ENCODE measurements around the gene FBN2. TPM values are rescaled to one million over a fixed set of nuclear protein-coding genes. Genes with fewer than 3 reads are reported as not detected.

Gene FBN2
- total RNA-seq, 1 experiment from 2014 or later, result 0.22 TPM

- ChIA-PET CTCF (no interaction called here), POLR2A (ENCODE audit: unreplicated experiment) (no interaction called here)
- no peaks in the 10 kb centered on the region for H4K20me1 ChIP-seq (ENCODE audit: insufficient read depth)
- intact Hi-C loops (cut with micrococcal nuclease; ENCODE audit: unreplicated experiment), result no loop called here
- no peak overlapping the region for H3K4me2 ChIP-seq
- no peak overlapping the region for H3K27ac ChIP-seq
- no peak overlapping the region for H2AFZ ChIP-seq
- no peak overlapping the region for H3K4me3 ChIP-seq
- H3K79me2 ChIP-seq (ENCODE audit: low read depth), result no peaks in the 10 kb centered on the region
- H3K27me3 ChIP-seq (ENCODE audit: insufficient read depth, low read depth), result no peaks in the 10 kb centered on the region
- H3K9me3 ChIP-seq (ENCODE audit: insufficient read depth, low read depth), result no peaks in the 10 kb centered on the region; the same call in 1 of the 2 replicates
- no peaks in the 10 kb centered on the region for H3K9me2 ChIP-seq (ENCODE audit: insufficient read depth)
- BruUV-seq (replicated peaks), result no TSS peak
- H3K4me1 ChIP-seq (replicated peaks; ENCODE audit: insufficient read depth), result no peaks in the 10 kb centered on the region
- H3K36me3 ChIP-seq (ENCODE audit: low read depth), result no peaks in the 10 kb centered on the region
- H3F3A ChIP-seq (ENCODE audit: insufficient read depth, low read depth), result no peaks in the 10 kb centered on the region
- TF ChIP-seq CTCF (conservative IDR thresholded peaks at IDR 0.05) (no peak), EZH2 (IDR thresholded peaks at IDR 0.05; ENCODE audit: low read depth) (no peak)
- no peak for DNase-seq
Observed at GRCh38 chr5:128539038-128539429, 989 bp upstream of the FBN2 start.

DNA sequence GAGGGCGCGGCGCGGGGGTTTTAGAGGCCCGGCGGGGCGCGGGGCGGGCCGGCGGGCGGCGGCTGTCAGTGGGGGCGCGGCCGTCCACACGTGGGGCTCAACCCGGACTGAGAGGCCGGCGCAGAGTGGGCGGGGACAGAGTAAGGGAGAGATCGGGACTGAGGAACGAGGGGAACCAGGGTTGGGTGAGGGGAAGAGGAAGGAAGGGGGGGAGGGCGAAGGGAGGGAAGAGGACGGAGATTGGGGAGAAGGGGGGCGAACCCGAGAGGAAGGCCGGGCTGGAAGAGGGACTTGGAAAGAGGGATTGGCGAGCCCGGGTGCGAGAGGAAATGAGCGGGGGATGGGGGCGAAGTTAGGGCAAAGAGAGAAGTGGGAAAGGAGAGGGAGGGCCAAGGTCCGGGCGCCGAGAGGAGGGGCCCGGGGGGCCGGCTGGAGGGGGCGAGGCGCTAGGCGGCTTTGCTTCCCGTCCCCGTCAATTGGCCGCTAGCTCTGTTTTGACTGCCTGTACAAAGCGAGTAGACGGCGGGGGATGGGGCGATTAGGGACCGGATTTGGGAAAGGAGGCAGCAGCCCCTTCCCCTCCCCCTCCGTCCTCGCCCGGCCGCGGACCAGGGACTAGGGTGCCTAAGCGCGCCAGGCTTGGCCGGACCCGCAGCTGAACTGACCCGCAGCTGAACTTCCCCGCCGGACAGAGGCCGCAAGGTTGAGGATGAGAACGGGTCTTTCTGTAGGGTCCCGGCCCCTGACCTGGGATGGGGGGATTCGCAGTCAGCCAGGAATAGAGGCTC lies 399 bp upstream of the FBN2 start:
- BruUV-seq (replicated peaks), result no TSS peak
- no peak overlapping the region for H2AFZ ChIP-seq
- intact Hi-C loops (cut with micrococcal nuclease; ENCODE audit: unreplicated experiment), result no loop called here
- H3K79me2 ChIP-seq (ENCODE audit: low read depth), result no peaks in the 10 kb centered on the region
- no peaks in the 10 kb centered on the region for H3K36me3 ChIP-seq (ENCODE audit: low read depth)
- H3K27ac ChIP-seq, result no peak overlapping the region
- DNase-seq, result no peak
- CTCF ChIA-PET, result no interaction called here
- TF ChIP-seq CTCF (conservative IDR thresholded peaks at IDR 0.05) (no peak), EZH2 (IDR thresholded peaks at IDR 0.05; ENCODE audit: low read depth) (no peak)
- no peaks in the 10 kb centered on the region for H4K20me1 ChIP-seq (ENCODE audit: insufficient read depth)
- H3F3A ChIP-seq (ENCODE audit: insufficient read depth, low read depth), result no peaks in the 10 kb centered on the region
- H3K4me2 ChIP-seq, result no peak overlapping the region
- no peaks in the 10 kb centered on the region for H3K9me2 ChIP-seq (ENCODE audit: insufficient read depth)
- POLR2A ChIA-PET (ENCODE audit: unreplicated experiment), result no interaction called here
- H3K4me3 ChIP-seq, result no peak overlapping the region
- H3K4me1 ChIP-seq (replicated peaks; ENCODE audit: insufficient read depth), result no peaks in the 10 kb centered on the region
- no peaks in the 10 kb centered on the region for H3K27me3 ChIP-seq (ENCODE audit: insufficient read depth, low read depth)
- no peaks in the 10 kb centered on the region for H3K9me3 ChIP-seq (ENCODE audit: insufficient read depth, low read depth)

DNA sequence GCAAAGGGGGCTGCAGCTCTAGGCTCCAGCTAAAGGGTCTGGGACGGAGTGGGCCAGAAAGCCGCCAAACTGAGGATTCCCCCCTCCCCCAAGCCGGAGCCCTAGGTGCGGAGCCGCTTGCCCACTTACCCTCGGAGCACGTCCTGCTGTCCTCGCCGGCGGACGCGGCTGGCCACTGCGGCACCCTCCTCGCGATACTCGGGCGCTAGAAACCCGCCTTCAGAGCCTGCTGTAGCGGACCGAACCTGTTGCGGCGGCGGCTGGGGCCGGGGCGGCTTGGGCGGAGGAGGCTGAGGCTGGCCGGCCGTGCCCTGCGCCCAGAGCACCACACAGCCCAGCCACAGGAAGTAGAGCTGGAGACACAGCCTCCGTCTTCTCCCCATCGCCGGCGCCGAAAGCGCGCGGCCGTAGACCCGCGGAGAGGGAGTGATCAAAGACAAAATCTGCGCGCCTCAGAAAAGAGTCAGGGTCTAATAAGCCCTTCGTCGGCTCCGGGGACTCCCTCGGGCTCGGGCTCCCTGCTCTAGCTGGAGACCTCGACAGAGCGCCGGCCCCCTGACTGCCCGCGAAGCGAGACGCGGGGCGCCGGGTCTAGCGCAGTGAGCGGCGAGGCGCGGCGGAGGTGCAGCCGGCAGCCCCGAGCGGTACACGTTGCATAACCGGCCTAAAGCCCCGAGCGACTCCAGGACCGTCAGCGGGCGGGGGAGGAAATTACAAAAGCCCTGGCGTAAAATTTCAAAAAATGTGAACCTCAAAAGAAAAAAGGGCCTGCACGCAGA lies 635 bp downstream of the FBN2 start:
- no peaks in the 10 kb centered on the region for H3K4me1 ChIP-seq (replicated peaks; ENCODE audit: insufficient read depth)
- H3K79me2 ChIP-seq (ENCODE audit: low read depth), result no peaks in the 10 kb centered on the region
- TF ChIP-seq CTCF (conservative IDR thresholded peaks at IDR 0.05) (no peak), EZH2 (IDR thresholded peaks at IDR 0.05; ENCODE audit: low read depth) (no peak)
- H3K27me3 ChIP-seq (ENCODE audit: insufficient read depth, low read depth), result no peaks in the 10 kb centered on the region
- no peaks in the 10 kb centered on the region for H3K9me3 ChIP-seq (ENCODE audit: insufficient read depth, low read depth)
- no peaks in the 10 kb centered on the region for H4K20me1 ChIP-seq (ENCODE audit: insufficient read depth)
- H3K36me3 ChIP-seq (ENCODE audit: low read depth), result no peaks in the 10 kb centered on the region
- no peak overlapping the region for H3K27ac ChIP-seq
- POLR2A ChIA-PET (ENCODE audit: unreplicated experiment), result no interaction called here
- no peak overlapping the region for H2AFZ ChIP-seq
- CTCF ChIA-PET, result no interaction called here
- H3K9me2 ChIP-seq (ENCODE audit: insufficient read depth), result no peaks in the 10 kb centered on the region
- no peak overlapping the region for H3K4me2 ChIP-seq
- intact Hi-C loops (cut with micrococcal nuclease; ENCODE audit: unreplicated experiment), result no loop called here
- no TSS peak for BruUV-seq (replicated peaks)
- no peak overlapping the region for H3K4me3 ChIP-seq
- no peaks in the 10 kb centered on the region for H3F3A ChIP-seq (ENCODE audit: insufficient read depth, low read depth)
- DNase-seq, result no peak
